Measurements from ENCODE around the gene OR11H6.
"Not testable (repeated sequence)": the region's sequence is repeated elsewhere in the genome, so short reads cannot be mapped to it uniquely, and the experiment has no call there.

OR11H6 gene

DNA sequence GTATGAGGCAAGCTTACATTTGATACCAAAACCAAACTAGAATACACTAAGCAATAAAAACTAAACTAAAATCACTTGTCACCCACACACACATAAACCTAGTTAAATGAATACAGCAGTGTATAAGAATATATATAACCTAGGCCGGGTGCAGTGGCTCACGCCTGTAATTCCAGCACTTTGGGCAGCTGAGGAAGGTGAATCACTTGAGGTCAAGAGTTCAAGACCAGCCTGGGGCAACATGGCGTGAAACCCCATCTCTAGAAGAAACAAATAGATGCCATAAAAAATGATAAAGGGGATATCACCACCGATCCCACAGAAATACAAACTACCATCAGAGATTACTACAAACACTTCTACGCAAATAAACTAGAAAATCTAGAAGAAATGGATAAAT is 40.9 kb downstream of the OR11H6 start:
- H3K36me3 ChIP-seq (ENCODE audit: insufficient read depth, low read depth, low read length); H3K4me3 ChIP-seq (ENCODE audit: low read length); H3K27ac ChIP-seq (ENCODE audit: low read length); H3K27me3 ChIP-seq (ENCODE audit: insufficient read depth, low read length); H3K4me1 ChIP-seq (ENCODE audit: insufficient read depth, low read length); H3K9ac ChIP-seq (ENCODE audit: low read depth, low read length): not testable (repeated sequence)
- H3K9me3 ChIP-seq (ENCODE audit: insufficient read depth, low read depth, low read length), result peaks cover 34% of the 10 kb centered on the region

DNA sequence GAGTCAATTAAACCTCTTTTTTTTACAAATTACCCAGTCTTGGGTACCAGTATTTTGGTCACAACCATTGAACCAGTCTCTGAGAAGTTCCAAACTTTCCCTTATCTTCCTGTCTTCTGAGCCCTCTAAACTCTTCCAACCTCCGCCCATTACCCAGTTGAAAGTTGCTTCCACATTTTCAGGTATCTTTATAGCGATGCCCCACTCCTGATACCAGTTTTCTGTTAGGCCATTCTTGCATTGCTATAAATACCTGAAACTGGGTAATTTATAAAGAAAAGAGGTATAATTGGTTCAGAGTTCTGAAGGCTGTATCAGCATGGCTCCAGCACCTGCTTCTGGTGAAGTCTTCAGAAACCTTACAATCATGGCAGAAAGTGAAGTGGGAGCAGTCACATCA is 50.6 kb downstream of the OR11H6 start:
- H3K4me3 ChIP-seq (ENCODE audit: low read length), result no peak overlapping the region
- no peaks in the 10 kb centered on the region for H3K4me1 ChIP-seq (ENCODE audit: insufficient read depth, low read length)
- H3K9me3 ChIP-seq (ENCODE audit: insufficient read depth, low read depth, low read length), result peaks cover 39% of the 10 kb centered on the region
- no peak overlapping the region for H3K9ac ChIP-seq (ENCODE audit: low read depth, low read length)
- H3K27ac ChIP-seq (ENCODE audit: low read length), result no peak overlapping the region
- no peaks in the 10 kb centered on the region for H3K27me3 ChIP-seq (ENCODE audit: insufficient read depth, low read length)
- H3K36me3 ChIP-seq (ENCODE audit: insufficient read depth, low read depth, low read length), result 0 out of 2 replicates have a peak, but pooled peaks cover 3% of the 10 kb centered on the region

Data from iPS-20b (cell line).